ENCODE results near the gene UPF2. TPM values are rescaled to one million over a fixed set of nuclear protein-coding genes. Genes with fewer than 3 reads are reported as not detected.

UPF2 gene
- total and polyA plus RNA-seq, 2 donors (not counting 1 experiment from before 2014, with no cell fraction given) = 8.9 to 60.0 TPM

GRCh38 chr10:12067336-12067735 lies 24.7 kb upstream of the UPF2 start:
- no peaks in the 10 kb centered on the region for H3K27me3 Mint-ChIP-seq
- intact Hi-C loops (cut with micrococcal nuclease) = loop anchor here (5.0 to 10.0 kb wide), 3 partner anchors 45 to 1235 kb away; partner anchors contain the start of genes CAMK1D and PHYH
- H3K4me3 Mint-ChIP-seq = peak overlapping the region; percentile 55
- ChIA-PET CTCF (interaction anchor here (0.8 to 1.1 kb wide), 2 partner anchors 19 to 23 kb away, joined by 3 to 4 read pairs; no protein-coding TSS in a partner anchor), POLR2A (interaction anchor here (4.5 kb wide), 1 partner anchor 24 kb away, joined by 32 read pairs; the partner anchor contains the start of gene UPF2)
- H3K27ac ChIP-seq (ENCODE audit: low read length in 2 of 2) = no peak overlapping the region
- peaks cover 20 to 25% of the 10 kb centered on the region in 2 donors for H3K4me1 ChIP-seq (ENCODE audit: control insufficient read depth in 2 of 2, insufficient read depth in 2 of 2, low read length in 2 of 2)
- peaks cover 47% of the 10 kb centered on the region for H3K4me1 Mint-ChIP-seq
- DNase-seq = no peak
- no peaks in the 10 kb centered on the region for H3K9me3 Mint-ChIP-seq (ENCODE audit: insufficient read depth)
- no peaks in the 10 kb centered on the region for H3K27me3 ChIP-seq (replicated peaks in 1 of 4; ENCODE audit: control extremely low read depth in 1 of 4, control insufficient read depth in 3 of 4, insufficient read depth in 4 of 4, low read length in 3 of 4)
- peaks cover 11% of the 10 kb centered on the region for H4K20me1 ChIP-seq (ENCODE audit: control insufficient read depth, insufficient read depth, low read length, poor library complexity, severe bottlenecking)
- H2AFZ ChIP-seq (ENCODE audit: insufficient read depth, low read depth, low read length, poor library complexity, severe bottlenecking) = peak overlapping the region; percentile 9
- peaks cover 39% of the 10 kb centered on the region for H3K79me2 ChIP-seq (ENCODE audit: control insufficient read depth, insufficient read depth, low read length)
- no peak overlapping the region for H3K9ac ChIP-seq (ENCODE audit: low read length)
- peaks cover 0 to 3% (median 0%) of the 10 kb centered on the region in 3 donors for H3K9me3 ChIP-seq (ENCODE audit: control extremely low read depth in 1 of 3, control insufficient read depth in 2 of 3, insufficient read depth in 1 of 3, low read length in 2 of 3)
- peak overlapping the region; percentile 63 for H3K27ac Mint-ChIP-seq
- no peak overlapping the region for H3K4me2 ChIP-seq (replicated peaks; ENCODE audit: low read depth, low read length, poor library complexity, severe bottlenecking)
- WGBS (ENCODE audit: insufficient coverage) = 80% methylated on average over 1 of the region's 2 CpGs
- H3K36me3 ChIP-seq (replicated peaks in 1 of 2; ENCODE audit: control extremely low read depth in 1 of 2, control insufficient read depth in 1 of 2, extremely low read depth in 1 of 2, insufficient read depth in 2 of 2, low read length in 1 of 2) = peaks cover 0 to 6% of the 10 kb centered on the region in 2 experiments
- H3K4me3 ChIP-seq (ENCODE audit: control extremely low read depth in 1 of 5, extremely low read depth in 1 of 5, insufficient read depth in 1 of 5, low read depth in 2 of 5, low read length in 4 of 5) = no peak overlapping the region
- TF ChIP-seq EZH2 (IDR thresholded peaks at IDR 0.05; ENCODE audit: borderline replicate concordance, insufficient read depth, low read depth, low read length, poor library complexity, severe bottlenecking) (no peak), CTCF (IDR thresholded peaks at IDR 0.05) (no peak)
- no peak for ATAC-seq (ENCODE audit: low read depth)

- ChIA-PET POLR2A (interaction anchor here (0.6 to 1.4 kb wide), 2 partner anchors 15 to 21 kb away, joined by 3 to 6 read pairs; partner anchors contain the start of gene UPF2), CTCF (interaction anchor here (0.7 kb wide), 1 partner anchor 18 kb away, joined by 5 read pairs; no protein-coding TSS in a partner anchor)
- Histone ChIP-seq H3K27ac (ENCODE audit: low read length in 2 of 2) (no peak overlapping the region), H3K36me3 (replicated peaks in 1 of 2; ENCODE audit: control extremely low read depth in 1 of 2, control insufficient read depth in 1 of 2, extremely low read depth in 1 of 2, insufficient read depth in 2 of 2, low read length in 1 of 2) (no peaks in the 10 kb centered on the region), H3K4me3 (ENCODE audit: control extremely low read depth in 1 of 5, extremely low read depth in 1 of 5, insufficient read depth in 1 of 5, low read depth in 2 of 5, low read length in 4 of 5) (no peak overlapping the region), H3K79me2 (ENCODE audit: control insufficient read depth, insufficient read depth, low read length) (peaks cover 3% of the 10 kb centered on the region), H3K4me2 (replicated peaks; ENCODE audit: low read depth, low read length, poor library complexity, severe bottlenecking) (no peak overlapping the region), H3K27me3 (replicated peaks in 1 of 4; ENCODE audit: control extremely low read depth in 1 of 4, control insufficient read depth in 3 of 4, insufficient read depth in 4 of 4, low read length in 3 of 4) (no peaks in the 10 kb centered on the region), H3K9me3 (ENCODE audit: control extremely low read depth in 1 of 3, control insufficient read depth in 2 of 3, insufficient read depth in 1 of 3, low read length in 2 of 3) (peaks cover 0 to 3% (median 0%) of the 10 kb centered on the region in 3 donors), H3K4me1 (ENCODE audit: control insufficient read depth in 2 of 2, insufficient read depth in 2 of 2, low read length in 2 of 2) (peaks cover 4 to 7% of the 10 kb centered on the region in 2 donors), H4K20me1 (ENCODE audit: control insufficient read depth, insufficient read depth, low read length, poor library complexity, severe bottlenecking) (no peaks in the 10 kb centered on the region), H3K9ac (ENCODE audit: low read length) (no peak overlapping the region), H2AFZ (ENCODE audit: insufficient read depth, low read depth, low read length, poor library complexity, severe bottlenecking) (peak overlapping the region; percentile 23)
- H3K9me3 Mint-ChIP-seq (ENCODE audit: insufficient read depth) = no peaks in the 10 kb centered on the region
- no peak overlapping the region for H3K27ac Mint-ChIP-seq
- DNase-seq = no peak
- no peak for TF ChIP-seq CTCF (IDR thresholded peaks at IDR 0.05)
- TF ChIP-seq EZH2 (IDR thresholded peaks at IDR 0.05; ENCODE audit: borderline replicate concordance, insufficient read depth, low read depth, low read length, poor library complexity, severe bottlenecking) = no peak
- no peak overlapping the region for H3K4me3 Mint-ChIP-seq
- WGBS (ENCODE audit: insufficient coverage) = no CpG with 5 or more reads among the region's 3 CpGs
- H3K4me1 Mint-ChIP-seq = peaks cover 23% of the 10 kb centered on the region
- ATAC-seq (ENCODE audit: low read depth) = no peak
- no peaks in the 10 kb centered on the region for H3K27me3 Mint-ChIP-seq
- intact Hi-C loops (cut with micrococcal nuclease) = loop anchor here (10.0 kb wide), 1 partner anchor 281 kb away; the partner anchor contains the start of gene CAMK1D
Observed at GRCh38 chr10:12063483-12063818, 20.8 kb upstream of the UPF2 start.

All from B cell (primary cell).